IPS DF 6.9 (cell line): Measurements from ENCODE around the gene TENM3.

Experiments
- DNase-seq: peaks from one replicate; pipeline ENCODE4 v3.0.0-alpha.2; 2013; ENCODE audit warnings: low read depth, low spot score
- H3K27ac ChIP-seq: one replicate; pipeline ENCODE4 v1.5.1; 2013; ENCODE audit warnings: low read length, control low read depth
- H3K27me3 ChIP-seq: 2 replicates; pipeline ENCODE4 v1.6.1; 2013; ENCODE audit warnings: mild to moderate bottlenecking, low read length; ENCODE audit not compliant: control insufficient read depth, insufficient read depth
- H3K36me3 ChIP-seq: 2 replicates; pipeline ENCODE4 v1.6.1; 2013; ENCODE audit warnings: low read length; ENCODE audit not compliant: control insufficient read depth, insufficient read depth
- H3K4me1 ChIP-seq: 2 replicates; pipeline ENCODE4 v1.6.1; 2013; ENCODE audit warnings: low read length; ENCODE audit not compliant: control insufficient read depth, insufficient read depth
- H3K4me3 ChIP-seq: 2 replicates; pipeline ENCODE4 v1.5.1; 2013; ENCODE audit warnings: mild to moderate bottlenecking, low read length
- H3K9me3 ChIP-seq: 2 replicates; pipeline ENCODE4 v1.6.1; 2013; ENCODE audit warnings: low read length, inconsistent platforms; ENCODE audit not compliant: control insufficient read depth, insufficient read depth
- WGBS: extraction: QIAGEN DNeasy Blood & Tissue Kit; methylation state at CpG from one replicate; pipeline ENCODE4 v1.1.7; 2013; ENCODE audit warnings: mixed read lengths, missing lambda C conversion rate; ENCODE audit not compliant: insufficient read length, insufficient coverage; 5-methylcytosine and 5-hydroxymethylcytosine counted together

TENM3 gene

GRCh38 chr4:182443070-182443469 lies 199.9 kb downstream of the TENM3 start:
- no peaks in the 10 kb centered on the region for H3K36me3 ChIP-seq
- 0 out of 2 replicates have a peak, but pooled peaks cover 2% of the 10 kb centered on the region for H3K4me1 ChIP-seq
- no peaks in the 10 kb centered on the region for H3K27me3 ChIP-seq
- DNase-seq, result no peak
- H3K4me3 ChIP-seq, result no peak overlapping the region
- no peaks in the 10 kb centered on the region for H3K9me3 ChIP-seq
- no peak overlapping the region for H3K27ac ChIP-seq

GRCh38 chr4:182447767-182448280 lies 204.6 kb downstream of the TENM3 start:
- H3K4me3 ChIP-seq, result peak overlapping the region; percentile 92; the same call in 1 of the 2 replicates
- no peak overlapping the region for H3K27ac ChIP-seq
- no peaks in the 10 kb centered on the region for H3K36me3 ChIP-seq
- DNase-seq, result no peak
- no CpG with 5 or more reads among the region's 25 CpGs for WGBS
- no peaks in the 10 kb centered on the region for H3K27me3 ChIP-seq
- no peaks in the 10 kb centered on the region for H3K9me3 ChIP-seq
- H3K4me1 ChIP-seq, result 0 out of 2 replicates have a peak, but pooled peaks cover 4% of the 10 kb centered on the region

- Histone ChIP-seq H3K27ac (no peak overlapping the region), H3K4me3 (peak overlapping the region; percentile 92), H3K4me1 (0 out of 2 replicates have a peak, but pooled peaks cover 4% of the 10 kb centered on the region), H3K27me3 (no peaks in the 10 kb centered on the region), H3K9me3 (no peaks in the 10 kb centered on the region), H3K36me3 (no peaks in the 10 kb centered on the region)
- no CpG with 5 or more reads among the region's 113 CpGs for WGBS
- peak; percentile 84 for DNase-seq
These were observed 205.3 kb downstream of the TENM3 start for GRCh38 chr4:182448281-182449151.

- H3K36me3 ChIP-seq, result no peaks in the 10 kb centered on the region
- 0 out of 2 replicates have a peak, but pooled peaks cover 4% of the 10 kb centered on the region for H3K4me1 ChIP-seq
- peak; percentile 43 for DNase-seq
- peak overlapping the region; percentile 92; the same call in 1 of the 2 replicates for H3K4me3 ChIP-seq
- H3K9me3 ChIP-seq, result no peaks in the 10 kb centered on the region
- no peaks in the 10 kb centered on the region for H3K27me3 ChIP-seq
- WGBS, result no CpG with 5 or more reads among the region's 34 CpGs
- H3K27ac ChIP-seq, result no peak overlapping the region
These were observed 206.2 kb downstream of the TENM3 start for GRCh38 chr4:182449186-182449929.

- Histone ChIP-seq H3K4me1 (0 out of 2 replicates have a peak, but pooled peaks cover 4% of the 10 kb centered on the region), H3K27ac (no peak overlapping the region), H3K36me3 (no peaks in the 10 kb centered on the region), H3K9me3 (no peaks in the 10 kb centered on the region), H3K4me3 (peak overlapping the region; percentile 92; the same call in 1 of the 2 replicates), H3K27me3 (no peaks in the 10 kb centered on the region)
- no peak for DNase-seq
- no CpG with 5 or more reads among the region's 4 CpGs for WGBS
These were observed 206.8 kb downstream of the TENM3 start for GRCh38 chr4:182449930-182450439.

- Histone ChIP-seq H3K27ac (no peak overlapping the region), H3K4me3 (no peak overlapping the region), H3K4me1 (0 out of 2 replicates have a peak, but pooled peaks cover 5% of the 10 kb centered on the region), H3K36me3 (no peaks in the 10 kb centered on the region), H3K9me3 (no peaks in the 10 kb centered on the region), H3K27me3 (no peaks in the 10 kb centered on the region)
- WGBS, result no CpG with 5 or more reads among the region's 4 CpGs
- DNase-seq, result no peak
These were observed 208.2 kb downstream of the TENM3 start for GRCh38 chr4:182451441-182451840.

- Histone ChIP-seq H3K4me1 (0 out of 2 replicates have a peak, but pooled peaks cover 3% of the 10 kb centered on the region), H3K36me3 (no peaks in the 10 kb centered on the region), H3K9me3 (no peaks in the 10 kb centered on the region), H3K27me3 (no peaks in the 10 kb centered on the region), H3K4me3 (no peak overlapping the region), H3K27ac (no peak overlapping the region)
- DNase-seq, result no peak
- WGBS, result no CpG with 5 or more reads among the region's 2 CpGs
These were observed 210.6 kb downstream of the TENM3 start for GRCh38 chr4:182453830-182454229.

GRCh38 chr4:182454440-182455013 lies 211.3 kb downstream of the TENM3 start:
- Histone ChIP-seq H3K36me3 (no peaks in the 10 kb centered on the region), H3K27ac (no peak overlapping the region), H3K27me3 (no peaks in the 10 kb centered on the region), H3K9me3 (no peaks in the 10 kb centered on the region), H3K4me3 (no peak overlapping the region), H3K4me1 (0 out of 2 replicates have a peak, but pooled peaks cover 3% of the 10 kb centered on the region)
- no peak for DNase-seq
- WGBS, result no CpG with 5 or more reads among the region's 6 CpGs

GRCh38 chr4:182465114-182465513 lies 221.9 kb downstream of the TENM3 start:
- Histone ChIP-seq H3K27ac (no peak overlapping the region), H3K36me3 (no peaks in the 10 kb centered on the region), H3K4me3 (no peak overlapping the region), H3K4me1 (no peaks in the 10 kb centered on the region; the same call in 1 of the 2 replicates), H3K27me3 (no peaks in the 10 kb centered on the region), H3K9me3 (no peaks in the 10 kb centered on the region)
- DNase-seq, result no peak
- WGBS, result no CpG with 5 or more reads among the region's 5 CpGs

- WGBS, result no CpG with 5 or more reads among the region's 1 CpG
- Histone ChIP-seq H3K4me1 (no peaks in the 10 kb centered on the region; the same call in 1 of the 2 replicates), H3K9me3 (no peaks in the 10 kb centered on the region), H3K27ac (no peak overlapping the region), H3K36me3 (no peaks in the 10 kb centered on the region), H3K27me3 (no peaks in the 10 kb centered on the region), H3K4me3 (no peak overlapping the region)
- no peak for DNase-seq
These were observed 222.8 kb downstream of the TENM3 start for GRCh38 chr4:182465979-182466378.
